Kidney epithelial cell (primary cell): ENCODE results near the gene YJU2. TPM values are rescaled to one million over a fixed set of nuclear protein-coding genes. Genes with fewer than 3 reads are reported as not detected.
"Not testable (repeated sequence)": the region's sequence is repeated elsewhere in the genome, so short reads cannot be mapped to it uniquely, and the experiment has no call there.

Experiments
- DNase-seq: peaks from one replicate; pipeline ENCODE4 v3.0.0-alpha.2; 2010; ENCODE audit warnings: low read depth
- H3K27me3 ChIP-seq: 2 replicates; pipeline ENCODE4 v1.6.0; 2011; ENCODE audit warnings: low read length; ENCODE audit not compliant: control insufficient read depth, insufficient read depth
- H3K36me3 ChIP-seq: 2 replicates; pipeline ENCODE4 v1.5.1; 2011; ENCODE audit warnings: low read length; ENCODE audit not compliant: control insufficient read depth, insufficient read depth
- H3K4me3 ChIP-seq: 2 replicates; pipeline ENCODE4 v1.5.1; 2011; ENCODE audit warnings: low read depth, mild to moderate bottlenecking, control low read depth, low read length
- CTCF ChIP-seq: IDR thresholded peaks from 2 replicates; pipeline ENCODE4 v1.5.1; 2011; ENCODE audit warnings: mild to moderate bottlenecking, moderate library complexity, low read length, control low read depth, inconsistent platforms; ENCODE audit not compliant: insufficient read depth, poor library complexity, severe bottlenecking
- total RNA-seq: library from RNA; depleted of rRNA; stranded (reverse); fragments of >200 nt; gene quantifications from 2 replicates; pipeline ENCODE4 v1.2.3, GENCODE V29; 2015

YJU2 gene
- total RNA-seq, 1 donor from 2014 or later = 33.0 TPM

- DNase-seq = no peak
- Histone ChIP-seq H3K27me3 (peaks cover 3% of the 10 kb centered on the region), H3K4me3 (no peak overlapping the region), H3K36me3 (no peaks in the 10 kb centered on the region)
- TF ChIP-seq CTCF = no peak
Measured at GRCh38 chr19:4224470-4224869, 22.4 kb upstream of the YJU2 start.

GRCh38 chr19:4225885-4226284 is 21.0 kb upstream of the YJU2 start:
- no peaks in the 10 kb centered on the region for H3K36me3 ChIP-seq
- DNase-seq = no peak
- no peak overlapping the region for H3K4me3 ChIP-seq
- TF ChIP-seq CTCF = no peak
- H3K27me3 ChIP-seq = peaks cover 3% of the 10 kb centered on the region

GRCh38 chr19:4227771-4228170 is 19.1 kb upstream of the YJU2 start:
- H3K4me3 ChIP-seq = no peak overlapping the region
- H3K27me3 ChIP-seq = peaks cover 3% of the 10 kb centered on the region
- TF ChIP-seq CTCF = no peak
- DNase-seq = no peak
- no peaks in the 10 kb centered on the region for H3K36me3 ChIP-seq

- Histone ChIP-seq H3K27me3 (peaks cover 3% of the 10 kb centered on the region), H3K36me3 (no peaks in the 10 kb centered on the region), H3K4me3 (no peak overlapping the region)
- no peak for DNase-seq
- no peak for TF ChIP-seq CTCF
Measured at GRCh38 chr19:4228765-4229178, 18.1 kb upstream of the YJU2 start.

GRCh38 chr19:4229179-4229931 is 17.5 kb upstream of the YJU2 start, which contains the start of gene EBI3:
Gene EBI3 (plus strand): TSS chr19:4229523. CDS start chr19:4229551, 28 bp downstream.
- no peaks in the 10 kb centered on the region for H3K36me3 ChIP-seq
- H3K4me3 ChIP-seq = no peak within 1 kb of the TSS
- H3K27me3 ChIP-seq = peaks cover 3% of the 10 kb centered on the region
- no peak for DNase-seq
- TF ChIP-seq CTCF = no peak

- H3K36me3 ChIP-seq, H3K27me3 ChIP-seq, H3K4me3 ChIP-seq, DNase-seq: not testable (repeated sequence)
Measured at GRCh38 chr19:4230237-4230636, 16.6 kb upstream of the YJU2 start.

GRCh38 chr19:4231521-4231920 is 15.4 kb upstream of the YJU2 start:
- not testable (repeated sequence) for H3K27me3 ChIP-seq, H3K36me3 ChIP-seq, H3K4me3 ChIP-seq, DNase-seq

- H3K4me3 ChIP-seq, H3K27me3 ChIP-seq, H3K36me3 ChIP-seq, DNase-seq: not testable (repeated sequence)
Measured at GRCh38 chr19:4232139-4232538, 14.7 kb upstream of the YJU2 start.
